Body of pancreas (tissue), 4 donors: Measurements from ENCODE around the gene FUT8. TPM values are rescaled to one million over a fixed set of nuclear protein-coding genes. Genes with fewer than 3 reads are reported as not detected.

Experiments used
- ATAC-seq: fragments of 150-250 bp; one replicate; pipeline ENCODE4 v1.9.1; 2016
- DNase-seq, 4 donors: peaks; one replicate each; pipeline ENCODE4 v3.0.0-alpha.2; 2019
- H3K27ac ChIP-seq, 4 donors: fragments of 200-600 bp; sonication (generic); 1 replicate in 3 of 4; 2 replicates in 1 of 4; pipeline versions ENCODE4 v1.5.1 to v1.6.1; 2016 to 2019; ENCODE audit warnings: mild to moderate bottlenecking in 1 of 4, mixed read lengths in 1 of 4, moderate library complexity in 1 of 4
- H3K27me3 ChIP-seq, 2 donors: fragments of 200-600 bp; sonication (generic); one replicate each; pipeline ENCODE4 v1.6.0; 2016; ENCODE audit warnings: mild to moderate bottlenecking in 1 of 2
- H3K36me3 ChIP-seq, 2 donors: fragments of 200-600 bp; sonication (generic); replicated peaks in 1 of 2; 2 replicates each; pipeline ENCODE4 v1.5.1; 2016; ENCODE audit warnings: low read depth in 2 of 2; ENCODE audit not compliant: insufficient read depth in 1 of 2
- H3K4me1 ChIP-seq: fragments of 200-600 bp; sonication (generic); one replicate; pipeline ENCODE4 v1.6.0; 2016
- H3K4me3 ChIP-seq, 2 donors: fragments of 200-600 bp; sonication (generic); 1 replicate in 1 of 2; 2 replicates in 1 of 2; pipeline ENCODE4 v1.5.1; 2016 to 2019
- H3K9me3 ChIP-seq, 3 donors: fragments of 200-600 bp; sonication (generic); 1 replicate in 2 of 3; 2 replicates in 1 of 3; pipeline ENCODE4 v1.5.1; 2016
- CTCF ChIP-seq, 7 experiments: fragments of 450-650 bp in 4 of 7; fragments of 200-600 bp in 3 of 7; sonication (generic) in 3 of 7; IDR thresholded peaks; one replicate each; pipeline ENCODE4 v1.5.1; 2016 to 2019; ENCODE audit warnings: antibody characterized with exemption in 7 of 7
- POLR2A ChIP-seq, 3 donors: fragments of 450-650 bp; IDR thresholded peaks; one replicate each; pipeline ENCODE4 v1.6.1; 2016; ENCODE audit warnings: antibody characterized with exemption in 3 of 3, mild to moderate bottlenecking in 2 of 3
- whole genome bisulfite sequencing, 2 donors: methylation state at CpG; one replicate each; pipeline ENCODE4 v1.1.5; 2017; 5-methylcytosine and 5-hydroxymethylcytosine counted together
- intact Hi-C: fragments of 100-400 bp; cut with DNase I; formaldehyde crosslinking; loops from one replicate; pipeline ENCODE4 v1.15.1; 2023
- total RNA-seq, 2 donors: library from RNA; depleted of rRNA; stranded (reverse); fragments of >200 nt; gene quantifications; one replicate each; pipeline ENCODE4 v1.1.0, GENCODE V29; 2016

FUT8 gene
- total RNA-seq, 2 donors from 2014 or later: 31.1 to 33.0 TPM

- peaks cover 5% of the 10 kb centered on the region for H3K4me1 ChIP-seq
- H3K9me3 ChIP-seq: no peaks in the 10 kb centered on the region
- ATAC-seq (no peak), DNase-seq (no peak)
- H3K4me3 ChIP-seq: no peak overlapping the region
- intact Hi-C loops: no loop called here
- no peak for TF ChIP-seq CTCF (IDR thresholded peaks at IDR 0.05)
- no peak for TF ChIP-seq POLR2A (IDR thresholded peaks at IDR 0.05)
- no peaks in the 10 kb centered on the region for H3K36me3 ChIP-seq
- no peak overlapping the region for H3K27ac ChIP-seq
- 92 to 99% methylated on average over 4 of the region's 4 CpGs for WGBS, 2 donors
- no peaks in the 10 kb centered on the region for H3K27me3 ChIP-seq
Observed at GRCh38 chr14:65487783-65488494, 75.4 kb downstream of the FUT8 start.

- DNase-seq (no peak), ATAC-seq (no peak)
- intact Hi-C loops: no loop called here
- 27 to 41% methylated on average over 1 of the region's 1 CpG for WGBS, 2 donors
- no peaks in the 10 kb centered on the region for H3K36me3 ChIP-seq
- no peak for TF ChIP-seq CTCF (IDR thresholded peaks at IDR 0.05)
- TF ChIP-seq POLR2A (IDR thresholded peaks at IDR 0.05): no peak
- no peaks in the 10 kb centered on the region for H3K27me3 ChIP-seq
- no peak overlapping the region for H3K27ac ChIP-seq
- H3K4me1 ChIP-seq: peaks cover 5% of the 10 kb centered on the region
- no peak overlapping the region for H3K4me3 ChIP-seq
- no peaks in the 10 kb centered on the region for H3K9me3 ChIP-seq
Observed at GRCh38 chr14:65491274-65491673, 78.7 kb downstream of the FUT8 start.

- no peak overlapping the region for H3K4me3 ChIP-seq
- H3K27me3 ChIP-seq: no peaks in the 10 kb centered on the region
- no peak overlapping the region for H3K27ac ChIP-seq
- H3K36me3 ChIP-seq: no peaks in the 10 kb centered on the region
- ATAC-seq: no peak
- intact Hi-C loops: no loop called here
- peaks cover 5% of the 10 kb centered on the region for H3K4me1 ChIP-seq
- no peaks in the 10 kb centered on the region for H3K9me3 ChIP-seq
- TF ChIP-seq POLR2A (IDR thresholded peaks at IDR 0.05): no peak
- TF ChIP-seq CTCF (IDR thresholded peaks at IDR 0.05): no peak
- WGBS, 2 donors: 83 to 96% methylated on average over 3 of the region's 3 CpGs
- DNase-seq: no peak
Observed at GRCh38 chr14:65492266-65492665, 79.7 kb downstream of the FUT8 start.

GRCh38 chr14:65495196-65495595 lies 82.7 kb downstream of the FUT8 start:
- H3K27ac ChIP-seq: no peak overlapping the region
- ATAC-seq (no peak), DNase-seq (no peak)
- no peak overlapping the region for H3K4me3 ChIP-seq
- intact Hi-C loops: no loop called here
- TF ChIP-seq POLR2A (IDR thresholded peaks at IDR 0.05) (no peak), CTCF (IDR thresholded peaks at IDR 0.05) (no peak)
- H3K36me3 ChIP-seq: no peaks in the 10 kb centered on the region
- H3K27me3 ChIP-seq: no peaks in the 10 kb centered on the region
- H3K9me3 ChIP-seq: no peaks in the 10 kb centered on the region
- 87 to 100% methylated on average over 1 of the region's 1 CpG for WGBS, 2 donors
- peaks cover 2% of the 10 kb centered on the region for H3K4me1 ChIP-seq
